Erythroblast (primary cell): ENCODE data around the gene HSF4.

Source experiments
- GATA1 ChIP-seq: IDR thresholded peaks from 2 replicates; pipeline ENCODE4 v1.6.1; 2011; ENCODE audit warnings: low read depth, mild to moderate bottlenecking, control low read depth, low read length, moderate library complexity
- POLR2A ChIP-seq: IDR thresholded peaks from 2 replicates; pipeline ENCODE4 v1.6.1; 2011; ENCODE audit warnings: mild to moderate bottlenecking, low read length

DNA sequence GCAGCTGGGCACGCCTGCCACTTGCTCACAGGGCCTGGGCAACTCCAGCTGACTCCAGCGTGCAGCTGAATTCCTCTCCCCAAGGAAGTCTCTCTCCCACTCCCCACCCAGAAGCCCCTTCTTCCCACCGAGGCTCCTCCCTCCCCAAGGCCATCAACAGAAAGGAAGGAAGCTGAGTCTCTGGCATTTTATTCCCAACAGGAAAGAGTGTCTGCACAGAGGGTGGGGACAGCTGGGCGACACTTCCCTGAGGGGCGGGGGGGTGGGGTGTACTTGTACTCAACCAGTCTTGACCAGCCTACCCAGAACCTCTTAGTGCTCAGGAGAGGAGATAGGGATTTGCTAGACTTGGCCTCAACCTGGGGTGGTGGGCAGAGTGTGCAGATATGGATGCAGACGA, 25.5 kb downstream of the HSF4 start, which contains the start of gene EXOC3L1:
- TF ChIP-seq POLR2A (no peak), GATA1 (no peak)
